GM21515 (cell line): ENCODE results near the gene CACNA1S.

Experiments used
- ATAC-seq: cut with Tn5 transposase; IDR thresholded peaks from one replicate; pipeline ENCODE4 v1.9.1; 2021; ENCODE audit not compliant: unreplicated experiment

CACNA1S gene

DNA sequence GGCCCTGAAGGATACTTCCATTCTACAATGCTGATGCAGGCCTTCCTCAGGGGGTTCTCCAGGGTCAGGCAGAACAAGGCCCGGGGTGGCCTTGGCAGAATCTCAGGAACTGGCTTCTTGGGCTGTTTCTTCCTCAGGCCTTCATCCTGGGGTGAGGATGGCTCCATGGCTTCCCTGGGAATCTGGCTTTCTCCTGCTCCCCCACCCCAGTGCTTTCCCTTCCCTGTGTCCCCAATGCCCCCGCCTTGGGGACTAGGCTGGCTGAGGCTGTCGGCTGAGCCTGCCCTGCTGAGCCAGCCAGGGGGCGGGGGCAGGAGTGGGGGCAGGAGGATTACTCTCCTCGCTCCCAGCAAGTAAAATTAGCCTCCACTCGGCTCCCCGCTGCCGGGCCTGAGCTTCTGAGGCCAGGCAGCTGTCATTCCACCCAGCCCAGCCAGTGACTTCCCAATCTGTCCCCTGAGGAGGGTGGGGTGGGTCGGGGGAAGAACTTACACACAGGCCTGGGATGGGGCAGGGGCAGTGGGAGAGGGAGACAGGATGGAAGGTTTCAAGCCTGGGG lies at the start of gene CACNA1S:
TSS of gene CACNA1S (minus strand) at position 254 of the 559 bp plus-strand sequence. CDS start at position 167, 87 bp downstream.
- no peak for ATAC-seq

GRCh38 chr1:201157949-201158348 lies 45.7 kb upstream of the CACNA1S start:
- no peak for ATAC-seq

- no peak for ATAC-seq
These were observed 44.6 kb upstream of the CACNA1S start for GRCh38 chr1:201156819-201157218.

DNA sequence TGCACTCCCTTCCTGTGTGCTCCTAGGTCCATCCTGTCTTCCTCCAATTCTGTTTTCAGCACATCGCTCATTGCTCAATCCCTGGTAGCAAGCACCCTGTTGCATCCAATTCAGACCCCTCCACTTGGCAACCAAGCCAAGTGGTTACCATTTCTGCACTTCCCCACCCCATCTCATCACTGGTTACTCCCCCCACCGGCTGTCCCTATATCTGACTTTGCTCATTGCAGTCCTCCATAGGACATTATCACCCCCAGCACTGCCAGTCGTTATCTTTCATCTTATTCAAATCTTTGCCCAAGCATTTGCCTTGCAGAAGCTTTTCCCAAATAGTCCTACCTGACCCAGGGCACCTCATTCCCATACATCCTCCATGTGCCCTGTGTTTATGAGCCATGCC lies 44.1 kb upstream of the CACNA1S start:
- no peak for ATAC-seq

DNA sequence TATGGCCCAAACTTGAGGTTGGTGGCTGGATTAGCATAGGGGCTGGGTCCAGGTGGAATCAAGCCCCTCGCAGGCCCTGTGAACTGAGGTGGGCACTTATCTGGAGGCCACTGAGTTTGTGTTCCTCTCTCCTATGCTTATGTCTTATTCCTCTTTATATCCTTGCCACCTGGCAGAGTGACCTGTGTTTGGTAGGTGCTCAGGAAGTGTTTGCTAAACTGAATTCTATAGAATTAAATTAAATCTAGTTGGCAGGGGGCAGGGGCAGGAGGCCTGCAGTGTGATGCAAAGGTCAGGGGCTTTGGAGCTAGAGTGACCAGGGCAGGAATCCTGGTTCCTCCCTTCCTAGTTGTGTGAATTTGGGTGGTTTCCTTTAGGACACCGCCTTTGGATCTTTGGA lies 43.1 kb upstream of the CACNA1S start:
- ATAC-seq = no peak

DNA sequence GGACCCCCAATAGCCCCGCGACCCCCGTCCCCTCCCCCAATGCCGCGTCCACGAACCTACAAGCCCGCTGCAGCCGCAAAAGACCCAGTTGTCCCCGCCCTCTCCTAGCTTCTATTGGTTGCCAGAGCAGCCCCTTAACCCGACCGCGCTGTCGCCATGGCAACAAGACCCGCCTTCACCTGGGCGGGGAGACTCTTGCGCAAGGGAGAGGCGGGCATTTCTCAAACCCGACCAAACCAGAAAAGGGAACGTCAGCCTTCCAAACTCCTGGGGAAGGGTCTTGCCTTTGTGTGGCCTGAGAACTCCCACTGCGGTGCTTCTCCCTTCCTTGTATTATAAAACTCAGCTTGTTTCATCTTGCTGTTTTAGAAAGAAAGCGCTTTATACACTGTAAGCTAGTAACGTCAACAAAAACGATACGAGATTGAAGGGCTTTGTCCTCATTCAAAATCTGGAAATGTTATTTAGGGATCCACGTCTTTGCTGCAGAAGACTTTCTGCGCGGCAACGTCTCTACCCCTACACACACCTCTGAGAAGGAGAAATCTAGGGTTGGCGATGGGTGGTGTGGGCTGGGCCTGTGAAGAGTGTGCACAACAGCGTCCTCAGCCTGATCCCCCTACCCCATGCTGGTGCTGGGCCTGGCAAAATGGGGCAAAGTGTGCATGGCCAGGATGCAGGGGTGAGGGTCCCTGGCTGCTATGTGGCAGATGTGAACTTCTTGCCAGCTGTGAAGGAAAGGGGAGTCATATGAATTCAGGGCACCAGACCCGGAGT lies 42.4 kb upstream of the CACNA1S start, which contains the start of gene TMEM9:
TSS of gene TMEM9 (minus strand) at position 86 of the 777 bp plus-strand sequence. CDS start 551 bp downstream, outside the sequence.
- ATAC-seq = peak; percentile 98

DNA sequence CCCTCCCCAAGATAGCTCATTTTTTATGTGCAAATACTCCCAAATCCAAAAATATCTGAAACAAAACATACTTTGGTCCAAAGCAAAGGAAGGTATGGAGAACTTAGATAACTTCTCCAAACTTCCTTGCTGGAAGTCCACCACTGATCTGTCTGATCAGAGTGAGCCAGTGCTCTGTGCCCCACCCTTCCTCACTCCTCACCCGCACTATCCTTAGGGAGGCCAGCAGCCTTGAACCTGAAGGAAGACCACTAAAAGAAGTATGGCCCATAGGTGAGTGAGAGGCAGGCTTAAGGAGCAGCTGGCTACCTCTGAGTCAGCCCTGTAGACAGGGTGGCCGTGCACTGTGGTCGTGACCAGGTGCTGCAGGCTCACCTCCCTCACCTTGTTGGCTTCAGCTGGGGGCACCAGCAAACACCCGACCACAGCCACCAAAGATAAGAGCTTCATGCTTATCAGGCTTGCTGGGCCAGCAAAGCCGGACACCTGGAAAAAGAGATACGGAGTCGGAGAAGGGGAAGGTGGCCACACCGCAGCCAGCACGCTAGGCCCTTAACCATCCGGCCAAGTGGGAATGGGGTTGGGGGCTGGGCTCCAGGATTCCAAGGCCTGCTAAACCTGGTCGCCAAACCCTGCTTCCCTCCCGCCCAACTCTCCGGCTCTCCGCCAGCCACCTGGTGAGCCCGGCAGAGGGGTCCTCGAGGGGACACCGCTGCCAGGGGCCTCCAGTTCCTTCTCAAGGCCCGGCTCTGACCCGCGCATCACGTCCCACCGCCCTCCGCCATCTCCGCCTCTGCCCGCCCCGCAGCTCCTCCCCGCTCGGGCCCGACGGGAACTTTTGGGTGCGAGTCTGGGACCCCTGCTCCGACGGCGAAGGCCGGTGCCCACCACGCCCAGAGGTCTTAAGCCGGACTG lies 41.5 kb upstream of the CACNA1S start:
- ATAC-seq = peak; percentile 77

GRCh38 chr1:201149400-201149799 lies 37.2 kb upstream of the CACNA1S start:
- no peak for ATAC-seq

DNA sequence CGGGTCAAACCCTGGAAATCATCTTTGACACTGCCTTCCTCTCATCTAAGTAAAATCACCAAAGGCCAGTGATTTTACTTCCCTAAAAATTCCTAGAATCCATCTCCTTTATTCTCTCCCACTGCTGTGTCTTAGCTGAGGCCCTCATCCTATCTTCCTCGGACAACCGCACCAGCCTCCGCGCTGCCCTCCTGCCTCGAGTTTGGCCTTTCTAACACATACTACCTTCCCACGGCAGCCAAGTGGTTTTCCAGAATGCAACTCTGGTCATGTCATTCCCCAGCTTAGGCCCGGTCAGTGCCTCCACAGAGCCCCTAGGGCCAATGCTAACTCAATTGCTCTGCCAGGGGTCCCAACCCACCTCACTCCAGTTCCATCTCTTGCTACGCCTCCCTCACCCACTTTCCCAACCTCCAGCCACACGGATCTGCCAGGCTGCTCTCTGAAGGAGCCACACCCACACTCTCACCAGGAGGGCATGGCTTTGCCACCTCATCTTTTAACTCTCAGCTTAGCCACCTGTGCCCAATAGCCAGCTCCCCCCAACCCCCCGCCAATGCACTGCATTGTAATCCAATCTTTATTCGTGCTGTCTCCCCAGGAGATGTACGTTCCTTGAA lies 35.3 kb upstream of the CACNA1S start:
- ATAC-seq = no peak

- no peak for ATAC-seq
These were observed 34.6 kb upstream of the CACNA1S start for GRCh38 chr1:201146626-201147390.

- ATAC-seq = no peak
These were observed 33.6 kb upstream of the CACNA1S start for GRCh38 chr1:201145816-201146215.

DNA sequence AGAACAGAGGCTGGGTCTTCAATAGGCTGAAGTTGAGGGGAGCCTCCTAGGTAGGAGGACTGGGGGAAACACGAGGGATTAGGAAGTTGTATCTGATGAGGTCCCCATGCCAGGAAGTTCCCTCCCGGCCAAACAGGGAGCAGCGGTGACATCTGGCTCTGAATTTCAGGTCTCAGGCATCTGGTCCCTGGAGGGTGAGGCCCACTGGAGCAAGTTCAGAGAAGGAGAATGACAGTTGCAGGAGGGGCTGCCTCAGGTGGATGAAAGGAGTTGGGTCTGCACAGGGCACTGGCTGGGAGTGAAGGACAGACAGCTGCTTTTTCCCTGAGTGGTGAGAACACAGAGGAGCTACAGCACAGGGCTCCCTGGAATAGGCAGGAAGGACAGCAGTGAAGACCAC lies 32.9 kb upstream of the CACNA1S start:
- no peak for ATAC-seq

GRCh38 chr1:201144701-201145100 lies 32.5 kb upstream of the CACNA1S start:
- no peak for ATAC-seq

DNA sequence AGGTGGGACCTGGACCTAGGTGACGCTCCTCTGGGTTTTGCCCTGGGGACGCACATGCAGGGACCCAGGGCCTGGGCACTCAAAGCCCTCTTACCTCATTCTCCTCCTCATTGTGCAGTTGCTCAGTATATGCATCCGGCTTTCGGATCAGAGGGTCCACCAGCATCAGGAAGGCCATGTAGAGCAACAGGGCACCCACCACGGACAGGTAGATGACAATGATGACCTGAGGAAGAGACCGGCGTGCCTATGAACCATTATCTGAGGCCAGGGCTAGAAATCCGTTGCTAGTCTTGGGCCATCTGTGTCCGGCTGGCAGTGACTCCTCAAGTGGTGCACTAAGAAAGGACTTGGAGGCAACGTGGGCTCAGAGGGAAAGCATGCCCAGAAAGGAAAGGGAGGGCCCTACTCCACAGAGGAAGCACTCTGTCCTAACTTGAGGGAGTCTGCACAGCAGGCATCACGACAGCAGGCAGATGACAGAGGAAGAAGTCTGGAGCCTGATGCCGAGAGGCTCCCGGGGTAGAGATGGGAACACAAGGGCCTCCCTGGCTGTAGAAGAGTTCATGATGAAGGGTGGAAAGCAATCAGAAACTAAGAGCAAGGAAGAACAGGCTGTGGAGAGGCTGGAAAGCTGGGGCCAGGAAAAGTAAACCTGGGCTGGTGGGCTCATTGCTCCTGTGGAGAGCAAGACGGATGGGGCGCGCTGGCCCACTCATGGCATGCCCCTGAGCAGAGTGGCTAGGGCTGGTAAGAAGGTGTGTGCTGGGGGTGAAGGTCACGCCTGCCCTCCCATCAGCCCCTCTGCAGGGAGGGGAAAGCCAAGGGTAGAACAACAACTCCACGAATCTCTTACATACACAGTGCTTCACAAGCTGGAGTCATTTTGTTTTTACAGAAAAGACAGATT lies 31.8 kb upstream of the CACNA1S start:
- ATAC-seq = no peak

DNA sequence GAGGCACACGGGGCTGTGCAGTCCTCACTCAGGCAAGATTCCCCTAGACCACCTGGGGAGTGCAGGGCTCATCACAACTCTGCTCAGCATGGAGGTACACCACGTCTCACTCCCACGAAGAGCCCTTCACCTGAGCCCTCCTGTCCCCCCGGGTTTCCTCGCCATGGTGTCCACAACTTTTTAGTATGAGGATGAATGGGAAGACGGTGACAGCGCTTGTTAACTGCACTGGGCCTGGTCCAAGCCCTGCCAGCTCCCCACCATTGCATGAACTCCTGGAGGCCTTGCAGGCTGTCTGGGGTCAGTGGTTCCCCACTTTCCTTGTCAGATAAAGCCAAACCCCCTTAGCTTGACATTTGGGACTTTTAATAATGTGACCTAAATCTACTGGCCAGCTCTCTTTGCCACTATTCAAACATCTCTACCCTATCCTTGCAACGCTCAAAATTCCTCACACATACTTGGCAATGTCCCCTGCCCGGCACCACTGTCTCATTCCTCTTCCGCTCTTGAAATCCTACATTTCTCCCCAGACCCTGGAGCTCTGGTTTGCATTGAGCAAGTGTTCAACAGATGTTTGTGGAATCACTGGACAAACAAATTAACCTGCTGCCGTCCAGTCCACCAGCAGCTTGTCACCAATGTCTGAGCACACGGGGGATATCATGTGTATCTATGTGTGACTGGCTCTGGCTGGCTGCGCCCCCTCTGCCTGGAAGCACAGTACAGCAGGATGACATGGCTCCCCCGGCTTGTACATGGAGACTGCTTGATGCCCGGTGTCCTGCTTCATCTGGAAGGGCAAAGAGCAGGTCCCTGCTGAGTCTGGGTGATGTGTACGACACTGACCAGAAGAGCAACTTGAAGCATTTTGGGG lies 30.9 kb upstream of the CACNA1S start:
- ATAC-seq = no peak

- ATAC-seq = no peak
These were observed 30.0 kb upstream of the CACNA1S start for GRCh38 chr1:201142011-201142848.

GRCh38 chr1:201141418-201141817 lies 29.2 kb upstream of the CACNA1S start:
- ATAC-seq = no peak

GRCh38 chr1:201140941-201141260 lies 28.7 kb upstream of the CACNA1S start:
- ATAC-seq = no peak
